HEK293T (cell line): ENCODE results near the gene PLAGL2.

Source experiments
- CTCF ChIA-PET: fragments of 350-600 bp; formaldehyde crosslinking; extraction: SDS; loops from one replicate; lab custom pipeline; 2021; ENCODE audit warnings: antibody characterized with exemption, inconsistent platforms; lab: Yijun Ruan, JAX
- POLR2A ChIA-PET: fragments of 350-600 bp; formaldehyde crosslinking; extraction: SDS; loops from one replicate; lab custom pipeline; 2020; ENCODE audit warnings: antibody characterized with exemption, inconsistent platforms; lab: Yijun Ruan, JAX
- DNase-seq: peaks from one replicate; pipeline ENCODE4 v3.0.0; 2012; ENCODE audit warnings: mixed read lengths; ENCODE audit errors: extremely low spot score
- ARNT ChIP-seq: fragments of 450-650 bp; IDR thresholded peaks from 2 replicates; pipeline ENCODE4 v1.6.1; 2017; ENCODE audit warnings: mild to moderate bottlenecking
- BHLHE40 ChIP-seq: fragments of 450-650 bp; IDR thresholded peaks from 2 replicates; pipeline ENCODE4 v1.6.1; 2016; ENCODE audit warnings: mild to moderate bottlenecking, moderate library complexity, borderline replicate concordance
- CTBP1 ChIP-seq: fragments of 450-650 bp; IDR thresholded peaks from 2 replicates; pipeline ENCODE4 v1.6.1; 2016; ENCODE audit warnings: borderline replicate concordance
- ELF4 ChIP-seq: fragments of 450-650 bp; IDR thresholded peaks from 2 replicates; pipeline ENCODE4 v1.6.1; 2017; ENCODE audit warnings: antibody characterized with exemption
- FOXA1 ChIP-seq: fragments of 450-650 bp; IDR thresholded peaks from 2 replicates; pipeline ENCODE4 v1.6.1; 2016; ENCODE audit warnings: mild to moderate bottlenecking
- FOXK2 ChIP-seq: fragments of 450-650 bp; IDR thresholded peaks from 2 replicates; pipeline ENCODE4 v1.6.1; 2016; ENCODE audit warnings: mild to moderate bottlenecking
- FOXM1 ChIP-seq: fragments of 450-650 bp; IDR thresholded peaks from 2 replicates; pipeline ENCODE4 v1.6.1; 2017; ENCODE audit warnings: mild to moderate bottlenecking, borderline replicate concordance
- HDGF ChIP-seq: fragments of 450-650 bp; IDR thresholded peaks from 2 replicates; pipeline ENCODE4 v1.6.1; 2017; ENCODE audit warnings: antibody characterized with exemption, borderline replicate concordance
- L3MBTL2 ChIP-seq: fragments of 450-650 bp; conservative IDR thresholded peaks from 2 replicates; pipeline ENCODE4 v1.6.1; 2016; ENCODE audit warnings: mild to moderate bottlenecking
- LEF1 ChIP-seq: fragments of 450-650 bp; IDR thresholded peaks from 2 replicates; pipeline ENCODE4 v1.6.1; 2017; ENCODE audit warnings: mild to moderate bottlenecking, borderline replicate concordance
- NFRKB ChIP-seq: fragments of 450-650 bp; IDR thresholded peaks from 2 replicates; pipeline ENCODE4 v1.6.1; 2016; ENCODE audit warnings: mild to moderate bottlenecking, moderate library complexity
- SP1 ChIP-seq: fragments of 450-650 bp; IDR thresholded peaks from 2 replicates; pipeline ENCODE4 v1.6.1; 2017
- SUZ12 ChIP-seq: fragments of 450-650 bp; IDR thresholded peaks from 2 replicates; pipeline ENCODE4 v1.6.1; 2016; ENCODE audit warnings: mild to moderate bottlenecking
- TARDBP ChIP-seq: fragments of 450-650 bp; IDR thresholded peaks from 2 replicates; pipeline ENCODE4 v1.6.1; 2016
- ZNF384 ChIP-seq: fragments of 450-650 bp; IDR thresholded peaks from 2 replicates; pipeline ENCODE4 v1.6.1; 2016
- TF ChIP-seq, protein P1 (sequence below): fragments of 450-650 bp; IDR thresholded peaks from 2 replicates; pipeline ENCODE4 v1.6.1; 2016

Gene PLAGL2

DNA sequence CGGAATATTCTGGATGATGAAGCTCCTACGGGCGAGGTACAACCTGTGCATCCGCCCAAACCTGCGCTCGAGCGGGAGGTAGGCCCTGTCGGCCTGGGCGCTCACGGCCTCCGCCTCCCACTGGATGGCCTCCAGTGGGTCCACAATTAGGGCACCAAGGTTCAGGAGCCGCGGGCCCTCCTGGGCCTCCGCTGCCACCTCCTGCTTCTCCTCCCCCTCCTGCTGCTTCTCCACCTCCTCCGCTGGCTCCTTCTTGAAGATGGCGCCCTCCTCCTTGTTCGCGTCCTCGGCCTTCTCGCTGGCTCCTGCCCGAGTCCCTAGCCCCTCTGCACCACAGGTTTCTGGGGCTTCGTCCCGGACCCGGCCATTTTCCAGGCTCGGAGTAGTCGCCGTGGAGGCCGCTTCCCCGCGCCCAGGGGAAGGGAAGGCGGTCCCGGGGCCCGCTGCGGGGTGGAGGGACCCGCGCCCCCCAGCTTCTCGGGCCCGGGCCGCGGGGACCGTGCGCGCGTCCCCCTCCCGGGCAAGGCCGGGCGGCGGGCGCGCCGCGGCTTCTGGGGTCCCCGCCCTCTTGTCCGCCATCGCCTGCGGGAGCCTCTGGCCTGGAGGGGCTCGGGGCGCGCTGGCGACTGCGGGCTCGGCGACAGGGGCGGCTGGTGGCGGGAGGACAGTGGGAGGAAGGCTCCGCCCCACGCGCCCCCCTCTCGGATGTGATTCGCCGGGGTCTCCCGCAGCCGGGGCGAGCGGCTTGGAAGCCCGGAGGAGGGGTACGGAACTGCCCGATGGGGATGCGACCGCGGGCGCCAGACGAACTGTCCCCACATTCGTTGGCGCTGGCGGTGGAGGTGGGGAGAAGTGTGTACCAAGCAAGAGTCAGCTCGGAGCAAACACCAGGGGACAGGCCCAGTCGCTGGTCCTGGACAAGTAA lies 17.6 kb downstream of the PLAGL2 start:
- ChIA-PET CTCF (no interaction called here), POLR2A (interaction anchor here (0.6 kb wide), 1 partner anchor 460 kb away, joined by 3 read pairs; no protein-coding TSS in a partner anchor)
- DNase-seq = no peak
- TF ChIP-seq CTBP1 = no peak
- TF ChIP-seq TARDBP = no peak
- no peak for TF ChIP-seq FOXK2
- TF ChIP-seq ARNT = no peak
- TF ChIP-seq BHLHE40 = no peak
- TF ChIP-seq, protein P1, sequence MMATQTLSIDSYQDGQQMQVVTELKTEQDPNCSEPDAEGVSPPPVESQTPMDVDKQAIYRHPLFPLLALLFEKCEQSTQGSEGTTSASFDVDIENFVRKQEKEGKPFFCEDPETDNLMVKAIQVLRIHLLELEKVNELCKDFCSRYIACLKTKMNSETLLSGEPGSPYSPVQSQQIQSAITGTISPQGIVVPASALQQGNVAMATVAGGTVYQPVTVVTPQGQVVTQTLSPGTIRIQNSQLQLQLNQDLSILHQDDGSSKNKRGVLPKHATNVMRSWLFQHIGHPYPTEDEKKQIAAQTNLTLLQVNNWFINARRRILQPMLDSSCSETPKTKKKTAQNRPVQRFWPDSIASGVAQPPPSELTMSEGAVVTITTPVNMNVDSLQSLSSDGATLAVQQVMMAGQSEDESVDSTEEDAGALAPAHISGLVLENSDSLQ = no peak
- no peak for TF ChIP-seq ELF4
- TF ChIP-seq SP1 = no peak
- no peak for TF ChIP-seq HDGF
- TF ChIP-seq FOXM1 = no peak

DNA sequence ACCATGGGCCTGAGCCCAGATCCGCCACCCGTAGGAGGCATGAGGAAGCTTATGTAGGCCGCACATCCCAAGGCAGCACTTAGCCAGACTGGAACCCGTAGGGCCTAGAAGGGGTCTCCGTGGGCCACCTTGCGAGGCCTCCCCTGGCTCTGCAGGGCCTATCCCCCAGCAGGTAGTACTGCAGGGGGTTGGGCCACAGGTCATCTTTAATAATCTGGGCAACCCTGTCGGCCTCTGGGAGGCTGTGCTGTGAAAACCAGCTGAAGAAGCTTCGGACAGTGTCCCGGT lies 18.5 kb downstream of the PLAGL2 start:
- POLR2A ChIA-PET = no interaction called here
- CTCF ChIA-PET = no interaction called here
- no peak for DNase-seq
- TF ChIP-seq TARDBP = no peak
- TF ChIP-seq FOXK2 = no peak
- TF ChIP-seq ARNT = no peak
- TF ChIP-seq FOXM1 = no peak
- TF ChIP-seq LEF1 = no peak
- no peak for TF ChIP-seq SP1
- TF ChIP-seq CTBP1 = no peak

DNA sequence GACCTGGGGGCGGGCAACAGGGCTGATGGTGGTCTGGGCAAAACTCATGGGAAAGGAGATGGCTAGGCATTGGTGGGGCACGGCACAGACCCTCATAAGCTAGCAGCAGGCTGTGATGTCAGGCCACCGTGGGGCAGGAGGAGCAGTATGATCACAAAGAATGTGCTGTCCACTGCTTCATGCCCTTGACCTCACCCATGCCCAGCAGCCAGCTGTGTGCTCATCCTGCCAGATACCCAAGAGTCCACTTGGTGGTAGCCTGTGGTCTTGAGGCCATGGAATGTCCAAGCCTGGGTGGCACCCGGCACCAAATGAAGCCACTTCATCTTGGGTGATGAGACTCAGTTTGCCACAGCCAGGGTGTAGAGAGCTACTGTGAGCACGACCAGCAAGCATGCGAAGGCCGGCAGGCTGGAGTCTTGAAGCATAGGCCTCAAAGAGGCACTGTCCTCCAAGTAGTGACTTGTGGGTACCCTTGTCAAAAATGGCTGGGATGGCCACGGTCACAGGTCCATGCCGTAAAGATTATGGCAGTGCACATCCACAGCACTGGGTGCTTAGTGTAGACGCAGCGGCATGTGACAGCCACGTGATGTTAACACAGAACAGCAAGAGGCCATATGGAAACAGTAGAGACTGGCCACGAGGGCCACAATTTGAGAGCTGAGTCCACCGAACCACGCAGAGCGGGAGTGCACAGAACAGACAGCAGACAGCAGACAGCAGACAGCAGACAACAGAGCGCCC lies 19.0 kb downstream of the PLAGL2 start:
- ChIA-PET CTCF (no interaction called here), POLR2A (no interaction called here)
- DNase-seq = no peak
- TF ChIP-seq FOXK2 (no peak), SUZ12 (no peak), FOXA1 (no peak), L3MBTL2 (no peak)

DNA sequence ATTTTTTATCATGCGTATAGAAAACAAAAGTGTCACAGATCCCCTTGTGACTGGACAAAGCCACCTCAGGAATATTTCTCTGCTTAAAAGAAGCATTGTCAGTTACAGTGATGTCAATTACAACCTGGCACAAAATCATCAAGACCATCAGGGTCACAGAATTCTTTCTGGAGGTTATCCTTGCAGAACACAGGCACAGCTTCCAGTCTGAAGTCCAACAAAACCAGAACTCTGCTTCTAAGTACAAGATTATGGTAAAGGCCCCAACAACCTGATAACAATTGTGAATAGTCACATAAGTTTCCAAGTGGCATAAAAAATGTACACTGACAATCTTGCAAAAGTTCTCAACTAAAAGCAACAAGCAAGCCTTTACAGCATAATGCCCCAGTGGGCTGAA lies 21.0 kb downstream of the PLAGL2 start:
- ChIA-PET POLR2A (no interaction called here), CTCF (no interaction called here)
- DNase-seq = no peak
- TF ChIP-seq LEF1 (no peak), BHLHE40 (no peak), FOXA1 (no peak), ARNT (no peak), TARDBP (no peak), SP1 (no peak), L3MBTL2 (no peak), ZNF384 (no peak), ELF4 (no peak), SUZ12 (no peak), FOXM1 (no peak), NFRKB (no peak), HDGF (no peak), CTBP1 (no peak), FOXK2 (no peak)
- TF ChIP-seq, protein P1 = no peak

DNA sequence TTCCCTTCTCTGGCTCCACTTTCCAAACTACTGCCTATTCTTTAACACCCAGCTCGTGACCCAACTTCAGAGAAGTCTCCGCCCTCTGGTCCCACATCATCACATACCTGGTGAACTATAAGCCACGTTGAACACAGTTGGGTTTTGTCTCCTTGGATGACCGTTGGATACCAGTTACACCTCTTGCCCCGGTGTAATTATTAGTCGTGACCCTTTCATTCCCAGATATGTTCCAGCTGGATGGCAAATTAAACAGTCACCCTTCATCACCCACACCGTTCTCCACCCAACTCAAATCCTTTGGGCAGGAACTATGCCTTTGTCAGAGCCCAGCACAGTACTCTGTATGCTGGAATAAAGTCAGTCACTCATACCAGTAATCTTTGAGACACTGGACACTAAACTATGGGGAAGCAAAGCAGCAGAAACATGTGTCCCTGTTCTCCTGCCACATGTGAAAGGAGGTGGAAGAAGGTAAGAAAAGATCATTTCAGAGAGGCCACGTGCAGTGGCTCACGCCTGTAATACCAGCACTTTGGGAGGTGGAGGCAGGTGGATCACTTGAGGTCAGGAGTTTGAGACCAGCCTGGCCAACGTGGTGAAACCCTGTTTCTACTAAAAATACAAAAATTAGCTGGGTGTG lies 22.5 kb downstream of the PLAGL2 start:
- no peak for DNase-seq
- CTCF ChIA-PET = no interaction called here
- POLR2A ChIA-PET = no interaction called here
- TF ChIP-seq ZNF384 (no peak), BHLHE40 (no peak), HDGF (no peak), ELF4 (no peak), FOXM1 (no peak), L3MBTL2 (no peak), CTBP1 (no peak), TARDBP (no peak), NFRKB (no peak)

DNA sequence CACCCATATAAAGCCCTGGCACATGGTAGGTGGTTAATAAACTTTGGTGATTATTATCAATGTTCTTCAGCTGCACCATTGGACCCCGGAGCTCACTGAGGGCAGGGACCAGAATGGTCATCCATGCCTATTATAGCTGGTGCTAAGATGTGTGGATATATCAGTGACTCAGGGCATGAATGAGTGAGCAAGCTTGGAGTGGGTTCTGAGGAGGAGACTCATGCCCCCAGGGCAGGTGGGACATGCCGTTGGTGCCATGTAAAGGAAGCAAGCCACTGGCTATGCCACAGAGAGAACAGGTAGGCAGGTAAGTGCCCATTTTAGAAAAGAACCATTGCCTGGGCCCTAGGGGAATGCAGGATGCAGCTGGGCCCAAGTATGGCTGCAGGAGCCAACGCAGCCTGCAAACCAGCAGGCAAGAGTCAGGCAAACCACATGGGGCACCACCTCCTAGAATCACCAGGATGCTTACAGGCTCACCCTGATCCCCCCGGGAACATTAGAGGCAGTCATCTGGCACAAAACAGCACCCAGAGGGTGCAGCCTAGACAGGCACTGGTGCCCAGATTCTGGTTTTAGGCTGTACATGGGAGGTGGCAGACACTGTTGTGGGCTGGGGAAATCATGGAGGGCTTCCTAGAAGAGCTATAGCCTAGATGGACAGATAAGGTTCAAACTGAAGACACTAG lies 23.5 kb downstream of the PLAGL2 start:
- no peak for DNase-seq
- TF ChIP-seq L3MBTL2 (no peak), BHLHE40 (no peak), FOXA1 (no peak), ARNT (no peak), ZNF384 (no peak), LEF1 (no peak)
- TF ChIP-seq, protein P1 = no peak
- ChIA-PET CTCF (no interaction called here), POLR2A (no interaction called here)
